GM18907 (cell line): ENCODE measurements around the gene MRS2.

Source experiments
- ATAC-seq: cut with Tn5 transposase; IDR thresholded peaks from one replicate; pipeline ENCODE4 v1.9.1; 2021; ENCODE audit warnings: mild to moderate bottlenecking, moderate library complexity; ENCODE audit not compliant: unreplicated experiment

MRS2 gene

DNA sequence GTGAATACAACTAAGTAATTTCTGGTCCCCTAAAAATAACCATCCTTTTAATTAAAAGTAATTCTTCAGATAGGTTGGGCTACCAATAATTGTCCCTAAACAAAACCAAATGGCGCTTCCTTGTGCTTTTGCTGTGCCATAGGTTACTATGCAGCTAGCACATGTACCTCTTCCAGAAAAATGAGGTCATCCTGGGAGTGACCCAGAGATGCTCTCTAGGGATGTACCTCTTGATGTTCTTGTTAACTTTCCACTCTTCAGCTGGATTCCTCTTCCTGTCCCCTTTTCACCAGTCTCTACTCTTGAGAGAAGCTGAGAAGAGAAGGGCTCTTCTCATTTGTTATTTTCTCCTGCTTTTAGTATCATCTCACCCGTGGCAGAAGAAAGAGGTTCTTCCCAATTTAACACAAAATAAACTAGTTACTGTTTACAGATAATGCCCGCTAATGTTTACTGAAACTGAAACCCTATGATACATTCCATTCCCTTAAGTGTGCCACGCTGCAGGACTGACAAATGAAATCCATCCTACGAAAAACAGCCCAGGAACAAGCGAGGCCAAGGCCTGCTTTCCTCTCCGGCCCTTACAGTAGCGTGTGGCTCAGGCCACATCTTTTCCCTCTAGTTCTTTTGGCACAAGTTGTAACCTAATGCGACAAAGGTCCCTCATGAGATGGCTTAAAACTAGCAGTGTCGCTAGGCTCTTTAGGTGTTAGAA is 24.2 kb downstream of the MRS2 start:
- ATAC-seq, result no peak

DNA sequence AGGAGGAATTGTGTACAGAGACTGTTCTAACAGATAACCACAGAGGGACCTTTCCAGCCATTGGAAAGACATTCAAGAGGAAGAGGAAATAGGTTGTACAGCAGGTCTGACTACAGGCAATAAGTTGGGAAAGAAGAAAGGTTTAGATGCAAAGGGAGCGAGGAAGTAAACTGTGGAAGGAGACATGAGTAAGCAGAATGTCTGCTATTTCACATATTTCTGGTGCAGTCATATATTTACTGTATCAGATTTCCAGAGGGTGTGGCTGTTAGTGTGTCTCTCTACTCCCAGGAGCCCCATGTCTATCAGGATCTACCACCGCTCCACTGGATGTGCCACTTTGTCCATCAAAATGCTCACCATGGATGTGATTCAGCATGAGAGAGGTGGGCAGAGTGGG is 25.9 kb downstream of the MRS2 start:
- ATAC-seq, result no peak

DNA sequence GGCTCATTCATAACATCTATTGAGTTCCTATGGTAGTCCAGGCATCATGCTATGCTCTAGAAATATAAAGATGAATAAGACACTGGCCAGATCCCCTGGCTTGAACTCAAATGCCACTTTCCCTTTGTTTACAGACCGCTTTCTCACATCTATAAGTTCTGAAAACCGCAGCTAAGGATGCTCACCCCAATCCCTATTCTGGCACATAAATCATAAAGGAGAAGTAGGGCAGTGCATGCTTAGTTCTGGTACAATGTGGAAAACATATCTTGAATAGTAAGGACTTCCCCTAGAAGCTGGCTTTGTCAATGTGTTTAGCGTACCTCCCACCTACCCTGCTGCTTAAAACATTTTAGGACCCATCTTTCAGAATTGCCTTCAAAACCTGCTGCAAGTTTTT is 26.4 kb downstream of the MRS2 start:
- no peak for ATAC-seq

DNA sequence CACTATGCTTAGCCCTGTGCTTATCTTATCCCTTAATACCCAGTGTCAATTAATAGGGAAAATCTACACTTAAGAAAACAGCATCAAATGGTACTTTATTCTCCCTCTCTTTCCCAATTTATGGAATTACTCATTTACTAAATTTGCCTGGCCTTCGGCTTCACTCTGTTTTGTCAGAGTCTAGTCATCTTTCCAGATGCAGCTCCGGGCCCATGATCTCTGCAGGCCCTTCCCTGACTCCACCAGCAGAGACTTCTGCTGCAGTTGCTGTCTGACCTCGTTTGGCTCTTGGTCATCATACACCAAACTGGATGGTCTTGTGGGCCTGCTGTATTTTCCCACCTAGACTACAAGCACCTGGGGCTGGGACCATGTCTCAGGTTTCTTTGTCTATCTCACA is 27.4 kb downstream of the MRS2 start:
- ATAC-seq, result no peak

DNA sequence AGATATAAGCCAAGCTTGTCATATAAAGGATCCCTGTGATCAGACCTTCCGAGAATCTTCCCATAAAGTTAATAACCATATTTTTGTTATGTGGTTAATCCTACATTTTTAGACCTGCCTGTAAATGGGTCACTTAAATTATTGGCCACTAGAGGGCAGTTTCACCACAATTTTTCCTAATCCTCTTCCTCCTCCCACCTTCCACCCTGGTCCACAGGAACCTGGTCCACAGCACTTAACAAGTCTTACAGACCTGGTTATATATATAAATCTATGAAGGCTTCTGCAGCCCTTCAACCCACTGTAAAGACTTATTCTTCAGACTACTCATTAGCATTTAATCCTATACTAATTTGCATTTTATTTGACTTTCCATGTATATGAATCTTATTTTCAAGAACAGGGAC is 28.3 kb downstream of the MRS2 start:
- no peak for ATAC-seq

DNA sequence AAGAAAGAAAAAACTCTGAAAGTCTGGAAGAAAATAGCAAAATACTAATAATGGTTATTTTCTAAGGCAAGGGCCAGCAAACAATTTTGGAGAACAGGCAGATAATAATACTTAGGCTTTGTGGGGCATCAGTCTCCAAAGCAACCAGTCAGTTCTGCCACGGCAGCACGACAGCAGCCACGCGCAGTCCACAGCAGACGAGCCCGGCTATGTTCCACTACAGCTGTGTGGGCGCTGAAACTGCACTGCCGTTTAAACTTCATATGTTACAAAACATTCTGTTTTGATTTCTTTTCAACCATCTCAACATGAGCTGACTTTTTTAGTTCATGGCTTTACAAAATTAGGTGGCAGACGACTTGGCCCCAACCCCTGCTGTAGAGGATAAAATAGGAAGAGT is 29.9 kb downstream of the MRS2 start:
- no peak for ATAC-seq

DNA sequence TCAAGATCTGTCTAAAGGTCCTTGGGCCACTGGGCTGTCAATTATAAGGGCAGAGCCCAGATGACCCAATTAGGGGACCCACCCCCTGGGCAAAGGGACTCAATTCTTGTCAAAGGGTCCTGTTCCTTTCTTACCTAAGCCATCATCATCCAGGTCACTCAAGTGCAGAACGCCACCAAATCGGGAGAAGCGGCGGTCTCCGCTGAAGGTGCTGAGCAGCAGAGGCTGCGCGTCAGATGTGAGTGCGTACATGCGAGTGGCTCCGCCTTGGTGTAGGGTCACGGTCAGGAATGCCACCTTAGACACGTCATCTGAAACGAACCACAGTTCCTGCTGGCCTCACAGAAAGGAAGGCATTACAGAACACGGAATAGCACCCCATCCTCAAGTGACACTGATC is 34.2 kb downstream of the MRS2 start:
- ATAC-seq, result no peak

DNA sequence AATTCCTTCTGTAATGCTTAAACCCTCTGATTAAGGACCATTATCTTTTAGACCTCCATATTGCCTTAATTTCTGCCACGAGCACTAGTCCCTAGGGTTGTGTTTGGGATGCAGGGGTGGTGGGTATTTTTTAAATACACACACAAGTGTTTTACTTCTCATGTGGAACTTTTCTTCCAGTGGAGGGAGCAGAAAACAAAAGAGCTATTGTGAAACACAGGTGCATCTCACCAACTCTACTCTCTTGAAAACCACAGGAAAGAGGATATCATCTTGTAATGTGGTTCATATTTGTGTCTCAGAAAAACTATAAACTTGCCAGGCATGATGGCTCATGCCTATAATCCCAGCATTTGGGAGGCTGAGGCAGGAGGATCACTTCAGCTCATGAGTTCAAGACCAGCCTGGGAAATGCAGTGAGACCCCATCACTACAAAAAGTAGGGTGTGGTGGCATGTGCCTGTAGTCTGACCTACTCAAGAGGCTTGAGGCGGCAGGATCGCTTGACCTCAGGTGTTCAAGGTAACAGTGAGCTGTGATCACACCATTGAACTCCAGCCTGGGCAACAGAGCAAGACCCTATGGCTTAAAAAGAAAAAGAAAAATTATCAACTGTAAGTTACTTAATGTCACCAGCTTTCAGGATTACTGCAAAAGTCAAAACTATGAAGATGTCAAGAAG is 37.3 kb downstream of the MRS2 start:
- no peak for ATAC-seq

DNA sequence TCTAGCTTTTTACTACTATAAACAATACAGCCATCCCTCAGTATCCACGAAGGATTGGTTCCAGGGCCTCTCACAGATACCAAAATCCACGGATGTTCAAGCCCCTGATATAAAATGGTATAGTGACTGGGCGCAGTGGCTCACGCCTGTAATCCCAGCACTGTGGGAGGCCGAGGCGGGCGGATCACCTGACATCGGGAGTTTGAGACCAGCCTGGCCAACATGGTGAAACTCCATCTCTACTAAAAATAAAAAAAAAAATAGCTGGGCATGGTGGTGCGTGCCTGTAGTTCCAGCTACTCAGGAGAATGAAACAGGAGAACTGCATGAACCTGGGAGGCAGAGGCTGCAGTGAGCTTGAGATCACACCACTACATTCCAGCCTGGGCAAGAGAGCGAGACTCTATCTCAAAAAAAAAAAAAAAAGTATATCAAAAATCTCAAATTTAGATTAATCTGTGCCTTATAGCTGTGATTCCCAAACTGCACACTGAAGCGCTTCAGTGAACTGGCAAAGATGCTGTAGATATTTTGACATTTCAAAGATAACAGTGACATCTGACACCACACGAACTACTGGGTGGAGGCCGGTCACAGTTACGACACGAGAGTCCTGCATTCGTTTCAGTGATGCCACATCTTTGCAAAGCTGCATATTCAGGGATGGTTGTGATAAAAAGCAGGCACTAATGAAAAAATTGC is 38.3 kb downstream of the MRS2 start:
- no peak for ATAC-seq

DNA sequence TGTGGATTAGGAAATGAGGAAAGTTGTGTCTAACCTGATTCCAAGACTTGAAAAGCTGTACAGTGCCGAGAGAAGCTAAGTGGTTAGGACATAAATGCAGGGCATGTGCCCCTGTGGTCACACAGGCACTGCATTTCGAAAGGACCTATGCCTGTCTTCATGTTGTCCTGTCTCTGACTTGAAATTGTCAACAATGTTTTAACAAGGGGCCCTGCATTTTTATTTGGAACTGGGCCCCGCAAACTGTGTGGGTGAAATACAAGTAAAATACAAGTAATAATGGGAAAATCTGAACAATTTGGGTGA is 38.8 kb downstream of the MRS2 start:
- ATAC-seq, result no peak

DNA sequence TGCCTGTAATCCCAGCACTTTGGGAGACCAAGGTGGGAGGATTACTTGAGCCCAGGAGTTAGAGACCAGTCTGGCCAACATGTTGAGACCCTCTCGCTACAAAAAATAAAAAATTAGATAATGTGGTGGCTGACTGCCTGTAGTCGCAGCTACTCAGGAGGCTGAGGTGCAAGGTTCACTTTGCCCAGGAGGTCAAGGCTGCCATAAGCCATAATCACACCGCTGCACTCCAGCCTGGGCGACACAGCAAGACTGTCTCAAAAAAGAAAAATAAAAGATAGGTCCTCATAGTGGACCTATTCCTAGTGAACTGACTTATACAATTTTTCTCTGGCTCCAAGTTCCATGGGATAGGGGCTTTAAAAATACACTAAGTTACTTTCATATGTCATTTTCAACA is 41.9 kb downstream of the MRS2 start:
- no peak for ATAC-seq

DNA sequence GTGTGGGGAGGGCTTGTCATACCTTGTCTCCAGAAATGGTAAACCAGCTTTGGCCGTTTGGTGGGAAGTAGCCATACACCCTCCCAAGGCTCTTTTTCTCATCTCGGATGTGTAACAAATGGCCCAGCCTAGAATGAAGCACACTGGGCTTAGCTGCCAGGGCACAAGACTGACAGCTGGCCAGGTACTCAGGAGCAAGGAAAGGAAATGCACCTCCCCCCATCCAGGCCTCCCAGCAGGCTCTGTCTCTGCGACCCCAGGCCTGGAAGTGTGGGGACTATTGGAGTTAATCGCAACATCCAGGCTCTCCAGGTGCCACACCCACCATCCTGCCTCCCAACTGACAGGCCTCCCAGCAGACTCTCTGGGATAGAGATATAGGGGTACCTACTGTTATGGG is 43.0 kb downstream of the MRS2 start:
- ATAC-seq, result no peak

DNA sequence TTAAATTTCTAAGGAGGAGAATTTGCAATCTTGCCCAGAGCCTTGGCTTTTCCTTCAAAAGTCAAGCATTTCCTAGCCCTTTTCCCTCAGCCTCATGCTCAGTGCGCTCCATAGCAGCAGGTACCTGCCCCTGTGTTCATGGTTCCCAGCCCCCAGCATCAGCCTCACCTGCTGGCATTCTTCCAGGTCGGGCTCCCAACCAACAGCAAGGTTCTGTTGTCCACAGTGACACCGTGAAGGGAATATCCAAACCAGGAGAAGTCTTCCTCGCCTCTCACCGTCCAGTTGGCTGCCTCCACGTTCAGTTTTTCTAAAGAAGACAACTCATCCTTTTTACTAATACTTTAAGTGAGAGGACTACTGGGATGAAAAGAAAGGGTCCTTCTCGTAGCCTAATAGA is 43.9 kb downstream of the MRS2 start:
- no peak for ATAC-seq

DNA sequence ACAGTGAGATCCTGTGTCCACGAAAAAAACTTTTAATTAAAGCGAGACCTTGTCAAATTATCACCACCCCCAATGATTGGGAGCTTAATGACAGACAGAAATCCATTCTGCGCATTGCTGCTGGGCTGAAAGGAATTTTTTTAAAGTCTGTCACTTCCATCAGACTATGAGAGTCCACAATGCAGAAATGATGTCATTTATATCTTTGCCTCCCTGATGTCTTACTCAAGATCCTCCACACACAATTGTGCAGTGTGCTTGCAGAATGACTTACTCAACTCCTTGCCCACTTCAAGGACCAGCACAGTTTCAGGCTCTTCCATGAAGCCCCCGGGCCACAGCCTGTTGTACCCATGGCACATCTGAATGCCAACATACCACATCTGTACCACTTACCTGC is 45.7 kb downstream of the MRS2 start:
- ATAC-seq, result no peak

DNA sequence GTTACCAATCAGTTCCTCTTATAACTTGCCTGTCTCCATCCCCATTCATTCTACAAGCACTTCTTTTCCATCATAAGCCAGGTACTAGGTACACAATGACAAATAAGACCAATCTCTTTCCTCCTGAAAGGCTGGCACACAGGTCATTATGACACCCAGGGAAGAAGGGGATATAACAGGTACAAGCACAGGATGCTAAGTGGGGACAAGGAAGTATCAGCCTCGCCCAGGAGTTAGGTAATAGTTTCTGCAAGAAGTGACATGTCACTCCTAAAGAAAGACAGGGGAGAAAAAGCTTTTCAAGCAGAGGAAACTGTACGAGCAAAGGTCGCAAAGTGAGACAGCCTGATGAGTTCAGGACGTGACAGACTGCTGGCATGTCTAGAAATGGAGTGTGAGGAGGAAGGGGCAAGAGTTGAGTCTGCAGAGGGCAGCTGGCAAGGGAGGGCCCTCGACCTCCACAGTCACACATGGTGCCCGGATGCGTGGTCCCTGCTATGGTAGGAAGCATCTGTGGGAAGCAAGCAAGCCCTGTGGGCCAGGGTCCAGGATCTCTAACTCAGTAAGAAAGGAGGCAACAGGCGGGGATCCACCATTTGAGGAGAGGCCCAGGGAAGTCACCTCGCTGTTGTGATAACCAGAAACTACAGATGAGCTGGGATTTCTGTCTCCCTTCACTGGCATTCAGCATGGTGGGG is 46.2 kb downstream of the MRS2 start:
- no peak for ATAC-seq

DNA sequence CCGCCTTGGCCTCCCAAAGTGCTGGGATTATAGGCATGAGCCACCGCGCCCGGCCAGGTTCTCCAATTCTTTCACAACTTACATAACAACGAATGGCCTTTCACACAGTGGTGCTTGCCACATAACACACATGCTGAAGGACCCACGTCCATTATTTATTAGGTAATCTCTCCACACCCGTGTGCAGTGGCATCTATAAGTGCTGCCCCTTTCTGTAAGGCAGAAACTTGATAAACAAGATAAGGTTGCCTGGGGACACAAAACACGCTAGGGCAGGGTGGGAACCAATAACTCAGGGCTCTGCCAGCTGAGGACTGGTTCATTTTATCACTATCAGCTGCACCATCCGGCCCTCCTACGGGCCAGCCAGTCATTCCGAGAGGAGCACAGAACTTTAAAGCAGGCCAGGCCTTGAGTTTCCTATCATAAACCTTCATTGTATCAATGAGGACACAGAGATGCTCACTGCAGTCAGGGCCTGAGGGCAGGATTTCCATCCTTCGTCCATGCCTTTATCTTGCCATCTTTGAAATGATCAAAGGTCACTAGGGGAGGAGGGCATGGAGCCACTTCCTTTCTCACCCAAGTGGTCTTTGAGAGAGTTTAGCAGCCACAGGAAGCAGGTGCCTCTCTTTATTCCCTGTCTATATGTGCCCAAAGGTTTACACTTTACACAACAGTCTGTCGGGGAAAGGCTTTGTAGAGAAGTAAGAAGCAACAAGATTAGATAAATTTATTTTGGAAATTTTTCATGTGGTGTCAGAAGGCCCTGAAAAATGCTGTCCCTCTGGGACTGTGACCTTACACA is 49.0 kb downstream of the MRS2 start:
- ATAC-seq, result no peak

DNA sequence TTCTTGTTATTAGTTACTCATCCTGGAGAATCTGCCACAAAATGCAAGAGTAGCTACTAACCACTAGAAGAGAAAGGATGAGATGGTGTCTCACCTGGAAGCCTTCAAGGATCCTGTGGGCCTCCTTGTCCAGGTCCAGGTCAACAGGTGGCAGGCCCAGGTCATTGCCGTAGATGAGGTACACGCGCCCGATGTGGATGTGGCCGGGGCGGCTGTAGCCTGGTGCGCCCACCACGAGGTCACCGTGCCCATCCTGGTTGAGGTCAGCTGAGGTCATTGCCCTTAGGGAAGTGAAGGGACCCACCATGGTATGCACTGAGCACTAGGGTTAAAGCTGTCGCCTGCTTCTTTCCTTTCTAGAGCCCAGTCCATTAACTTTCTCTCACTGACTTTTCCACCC is 51.2 kb downstream of the MRS2 start:
- no peak for ATAC-seq

DNA sequence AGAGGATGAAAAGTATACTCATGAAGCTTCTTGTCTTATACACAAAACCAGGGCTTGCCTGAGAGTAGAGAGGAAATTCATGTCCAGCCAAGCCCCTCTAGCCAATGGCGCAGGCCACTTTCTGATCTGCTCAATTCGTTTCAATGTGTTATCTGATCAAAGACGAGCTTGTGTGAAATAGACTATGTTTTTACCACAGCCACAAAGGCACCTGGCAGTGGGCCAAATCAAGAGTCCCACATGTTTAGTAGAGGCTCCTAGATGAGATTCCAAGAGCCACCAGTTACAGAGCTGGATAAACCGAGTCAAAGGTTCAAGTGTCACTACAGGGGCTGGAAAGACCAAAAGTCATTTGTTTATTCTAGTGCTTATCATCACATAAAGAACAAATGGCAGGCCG is 51.7 kb downstream of the MRS2 start:
- no peak for ATAC-seq

DNA sequence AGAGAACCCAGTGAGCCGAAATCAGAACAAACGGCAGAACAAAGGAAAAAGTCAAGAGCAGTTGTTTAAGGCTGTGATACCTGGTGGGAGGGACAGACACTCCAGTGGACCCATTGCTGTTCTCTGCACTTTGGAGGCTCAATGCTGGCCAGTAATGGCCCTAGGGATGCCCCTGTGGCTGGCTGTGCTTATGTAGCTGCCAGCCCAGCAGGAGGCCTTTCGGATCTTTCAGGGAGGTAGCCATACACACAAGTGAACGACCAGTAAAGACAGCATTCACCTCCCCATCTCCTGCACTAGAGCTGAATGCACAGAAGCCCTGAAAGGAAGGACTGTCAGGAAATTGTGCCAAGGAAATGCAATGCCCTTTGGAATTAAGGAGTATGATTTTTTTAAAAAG is 52.3 kb downstream of the MRS2 start:
- no peak for ATAC-seq

DNA sequence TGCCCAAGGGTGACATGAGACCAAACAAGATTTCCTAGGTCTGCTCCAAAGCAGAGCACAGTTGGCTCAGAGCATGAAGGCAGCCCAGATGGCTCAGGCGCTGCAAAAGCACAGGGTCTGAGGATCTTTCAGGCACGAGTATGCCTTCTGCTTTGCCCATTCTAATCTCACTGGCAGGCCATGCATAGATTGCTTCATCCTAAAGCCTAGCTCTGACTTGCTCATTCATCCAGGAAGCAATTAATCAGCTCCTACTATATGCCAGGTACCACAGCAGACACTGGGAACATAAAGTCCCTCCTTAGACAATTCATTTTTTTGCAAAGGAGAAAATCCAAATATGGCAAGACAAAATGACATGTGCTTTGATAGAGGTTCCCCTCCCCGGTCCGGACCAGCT is 55.4 kb downstream of the MRS2 start:
- no peak for ATAC-seq

DNA sequence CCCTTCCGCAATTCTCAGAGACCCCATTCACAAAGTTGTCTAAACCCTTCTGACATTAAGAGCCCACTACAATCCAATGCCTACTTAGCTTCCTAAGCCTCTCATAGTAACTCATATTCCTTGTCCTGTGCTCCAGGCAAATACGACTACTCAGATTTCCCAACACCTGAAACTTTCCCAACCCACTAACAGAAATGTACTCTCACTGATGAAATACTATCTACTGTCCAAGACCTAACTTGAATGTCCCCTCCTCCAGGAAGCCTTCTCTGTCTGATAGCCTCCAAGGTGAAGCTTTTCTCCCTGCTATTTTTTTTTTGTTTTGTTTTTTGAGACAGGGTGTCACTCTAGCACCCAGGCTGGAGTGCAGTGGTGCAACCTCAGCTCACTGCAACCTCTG is 56.2 kb downstream of the MRS2 start:
- ATAC-seq, result no peak
